Bronchial epithelial cell (primary cell): Measurements from ENCODE around the gene IFNGR1. TPM values are rescaled to one million over a fixed set of nuclear protein-coding genes. Genes with fewer than 3 reads are reported as not detected.

Experiments used
- DNase-seq: peaks from one replicate; pipeline ENCODE4 v3.0.0-alpha.2; 2010; ENCODE audit warnings: low read depth
- FAIRE-seq: peaks from 2 replicates; lab custom pipeline; 2011; peaks lifted over from hg19 to GRCh38; lab: Jason Lieb, UNC
- H3K27me3 ChIP-seq: 2 replicates; pipeline ENCODE4 v1.5.1; 2011; ENCODE audit warnings: low read length; ENCODE audit not compliant: control insufficient read depth, insufficient read depth
- H3K36me3 ChIP-seq: 2 replicates; pipeline ENCODE4 v1.5.1; 2011; ENCODE audit warnings: low read length; ENCODE audit not compliant: control insufficient read depth, insufficient read depth
- H3K4me3 ChIP-seq: 2 replicates; pipeline ENCODE4 v1.5.1; 2011; ENCODE audit warnings: mild to moderate bottlenecking, low read depth, low read length, control low read depth
- CTCF ChIP-seq: IDR thresholded peaks from 2 replicates; pipeline ENCODE4 v1.5.1; 2011; ENCODE audit warnings: mild to moderate bottlenecking, moderate library complexity, low read length, control low read depth, inconsistent platforms; ENCODE audit not compliant: insufficient read depth, severe bottlenecking
- total RNA-seq: library from RNA; depleted of rRNA; stranded (reverse); fragments of >200 nt; gene quantifications from 2 replicates; pipeline ENCODE4 v1.2.1, GENCODE V29; 2014

IFNGR1 gene
- total RNA-seq, 1 donor from 2014 or later = 83.5 TPM

GRCh38 chr6:137190583-137191094, 28.5 kb downstream of the IFNGR1 start:
- no peaks in the 10 kb centered on the region for H3K27me3 ChIP-seq
- H3K36me3 ChIP-seq = no peaks in the 10 kb centered on the region
- no peak overlapping the region for H3K4me3 ChIP-seq
- FAIRE-seq = no peak
- no peak for TF ChIP-seq CTCF
- DNase-seq = no peak

- DNase-seq (no peak), FAIRE-seq (no peak)
- no peak for TF ChIP-seq CTCF
- H3K36me3 ChIP-seq = no peaks in the 10 kb centered on the region
- no peaks in the 10 kb centered on the region for H3K27me3 ChIP-seq
- no peak overlapping the region for H3K4me3 ChIP-seq
Observed at GRCh38 chr6:137188855-137189254, 30.3 kb downstream of the IFNGR1 start.

- TF ChIP-seq CTCF = no peak
- FAIRE-seq (no peak), DNase-seq (no peak)
- H3K36me3 ChIP-seq = no peaks in the 10 kb centered on the region
- no peaks in the 10 kb centered on the region for H3K27me3 ChIP-seq
- H3K4me3 ChIP-seq = no peak overlapping the region
Observed at GRCh38 chr6:137185290-137185689, 33.9 kb downstream of the IFNGR1 start.

- no peaks in the 10 kb centered on the region for H3K36me3 ChIP-seq
- DNase-seq (no peak), FAIRE-seq (no peak)
- H3K27me3 ChIP-seq = no peaks in the 10 kb centered on the region
- TF ChIP-seq CTCF = no peak
- H3K4me3 ChIP-seq = no peak overlapping the region
Observed at GRCh38 chr6:137182654-137183073, 36.5 kb downstream of the IFNGR1 start.

GRCh38 chr6:137181891-137182653, 37.1 kb downstream of the IFNGR1 start:
- no peak for TF ChIP-seq CTCF
- Histone ChIP-seq H3K4me3 (no peak overlapping the region), H3K36me3 (no peaks in the 10 kb centered on the region), H3K27me3 (no peaks in the 10 kb centered on the region)
- FAIRE-seq (no peak), DNase-seq (no peak)
